ENCODE measurements around the gene DHX38. TPM values are rescaled to one million over a fixed set of nuclear protein-coding genes. Genes with fewer than 3 reads are reported as not detected.
"Not testable (repeated sequence)": the region's sequence is repeated elsewhere in the genome, so short reads cannot be mapped to it uniquely, and the experiment has no call there.

Gene DHX38
- total RNA-seq, result 29.5 TPM

- peak; percentile 100 for ATAC-seq
These were observed at the start of gene DHX38, which contains the start of gene TXNL4B for GRCh38 chr16:72093448-72094265. DHX38 (plus strand) TSS chr16:72093847; CDS start chr16:72096158, 2,311 bp downstream. TXNL4B (minus strand) TSS chr16:72093620; CDS start chr16:72090749, 2,871 bp downstream.

GRCh38 chr16:72044296-72044695 lies 49.4 kb upstream of the DHX38 start:
- ATAC-seq, result no peak

- ATAC-seq, result no peak
These were observed 48.8 kb upstream of the DHX38 start for GRCh38 chr16:72044825-72045359.

- ATAC-seq, result no peak
These were observed 44.5 kb upstream of the DHX38 start for GRCh38 chr16:72049110-72049509.

GRCh38 chr16:72050769-72051464 lies 42.7 kb upstream of the DHX38 start:
- peak; percentile 81 for ATAC-seq

GRCh38 chr16:72051818-72052217 lies 41.8 kb upstream of the DHX38 start:
- no peak for ATAC-seq

- not testable (repeated sequence) for ATAC-seq
These were observed 39.3 kb upstream of the DHX38 start, which contains the start of gene HP for GRCh38 chr16:72054254-72054847. HP (plus strand) TSS chr16:72054505; CDS start chr16:72054653, 148 bp downstream.

GRCh38 chr16:72055911-72056310 lies 37.7 kb upstream of the DHX38 start:
- ATAC-seq, result no peak

GRCh38 chr16:72057313-72057712 lies 36.3 kb upstream of the DHX38 start:
- ATAC-seq, result not testable (repeated sequence)

GRCh38 chr16:72059060-72059459 lies 34.6 kb upstream of the DHX38 start:
- not testable (repeated sequence) for ATAC-seq

GRCh38 chr16:72060405-72060804 lies 33.2 kb upstream of the DHX38 start:
- no peak for ATAC-seq

- ATAC-seq, result no peak
These were observed 32.1 kb upstream of the DHX38 start for GRCh38 chr16:72061564-72061963.

- no peak for ATAC-seq
These were observed 29.2 kb upstream of the DHX38 start for GRCh38 chr16:72064361-72064894.

GRCh38 chr16:72066747-72067146 lies 26.9 kb upstream of the DHX38 start:
- ATAC-seq, result peak; percentile 47

- peak; percentile 47 for ATAC-seq
These were observed 24.7 kb upstream of the DHX38 start for GRCh38 chr16:72068930-72069329.

- no peak for ATAC-seq
These were observed 20.9 kb upstream of the DHX38 start for GRCh38 chr16:72072514-72073342.

GRCh38 chr16:72073560-72074230 lies 20.0 kb upstream of the DHX38 start:
- ATAC-seq, result no peak

- ATAC-seq, result not testable (repeated sequence)
These were observed 18.6 kb upstream of the DHX38 start for GRCh38 chr16:72075067-72075466.

GRCh38 chr16:72076991-72077706 lies 16.5 kb upstream of the DHX38 start:
- ATAC-seq, result not testable (repeated sequence)

GRCh38 chr16:72083778-72084404 lies 9.8 kb upstream of the DHX38 start:
- ATAC-seq, result no peak

Data from esophagus mucosa (tissue), 1 donor.